ENCODE data around the gene RAB3D.

RAB3D gene

DNA sequence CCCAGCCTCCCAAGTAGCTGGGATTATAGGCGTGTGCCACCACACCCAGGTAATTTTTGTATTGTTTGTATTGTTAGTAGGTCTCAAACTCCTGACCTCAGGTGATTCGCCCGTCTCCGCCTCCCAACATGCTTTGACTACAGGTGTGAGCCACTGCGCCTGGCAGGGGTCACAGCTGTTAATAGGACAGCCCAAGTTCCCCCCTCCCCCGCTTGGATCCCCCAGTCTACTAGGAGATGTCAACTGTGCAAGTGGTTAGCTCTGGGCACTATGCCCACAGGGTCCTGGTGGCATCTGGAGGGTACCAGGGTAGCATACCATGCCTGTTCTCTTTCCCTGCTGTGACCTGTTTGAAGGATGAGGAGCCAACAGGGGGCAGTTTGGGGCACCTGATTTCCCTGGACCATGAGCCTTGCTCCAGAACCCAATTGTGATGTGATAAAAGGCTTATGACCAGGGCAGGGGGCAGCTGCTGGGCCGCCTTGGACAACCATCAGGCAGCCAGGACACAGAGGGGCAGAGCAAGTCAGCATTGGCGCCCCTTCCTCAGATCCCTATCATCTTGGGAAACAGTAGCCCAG is 43.7 kb downstream of the RAB3D start, which contains the start of gene TSPAN16:
TSS of gene TSPAN16 (plus strand) at position 496 of the 581 bp plus-strand sequence. CDS start 138 bp downstream, outside the sequence.
- no peak for DNase-seq (ENCODE audit: low read depth)

DNA sequence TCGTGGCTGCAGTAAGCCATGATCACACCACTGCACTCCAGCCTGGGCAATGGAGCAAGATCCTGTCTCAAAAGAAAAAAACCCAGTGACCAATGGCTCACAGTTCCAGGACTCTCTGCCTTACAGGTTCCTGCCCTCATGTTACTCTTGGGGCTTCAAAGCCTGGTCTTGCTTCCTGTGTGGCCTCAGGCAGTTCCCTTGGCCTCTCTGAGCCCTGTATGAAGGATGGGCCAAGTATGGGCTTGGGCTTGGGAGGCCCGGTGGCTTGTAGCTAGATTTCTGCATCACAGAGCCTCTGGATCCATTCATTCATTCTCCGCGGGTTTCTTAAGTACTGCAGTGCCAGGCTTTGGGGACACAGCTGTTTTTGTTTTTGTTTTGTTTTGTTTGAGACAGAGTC is 44.3 kb downstream of the RAB3D start:
- DNase-seq (ENCODE audit: low read depth): no peak

- peak; percentile 64 for DNase-seq (ENCODE audit: low read depth)
These were observed 45.7 kb downstream of the RAB3D start for GRCh38 chr19:11293433-11294389.

GRCh38 chr19:11291991-11292390 is 47.5 kb downstream of the RAB3D start:
- no peak for DNase-seq (ENCODE audit: low read depth)

DNA sequence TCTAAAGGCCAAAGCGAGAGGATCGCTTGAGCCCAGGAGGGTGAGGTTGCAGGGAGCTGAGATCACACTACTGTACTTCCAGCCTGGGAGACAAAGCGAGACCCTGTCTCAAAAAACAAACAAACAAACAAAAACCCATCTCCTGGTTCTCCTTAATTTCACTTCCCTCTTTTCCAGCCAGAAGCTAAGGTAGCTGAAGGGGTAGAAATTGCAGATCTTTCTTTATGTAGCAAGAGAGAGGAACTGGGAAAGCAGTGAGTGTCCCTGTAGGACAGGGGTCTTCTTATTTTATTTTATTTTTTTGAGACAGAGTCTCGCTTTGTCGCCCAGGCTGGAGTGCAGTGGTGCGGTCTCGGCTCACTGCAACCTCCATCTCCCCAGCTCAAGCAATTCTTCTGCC is 48.0 kb downstream of the RAB3D start:
- DNase-seq (ENCODE audit: low read depth): no peak

DNA sequence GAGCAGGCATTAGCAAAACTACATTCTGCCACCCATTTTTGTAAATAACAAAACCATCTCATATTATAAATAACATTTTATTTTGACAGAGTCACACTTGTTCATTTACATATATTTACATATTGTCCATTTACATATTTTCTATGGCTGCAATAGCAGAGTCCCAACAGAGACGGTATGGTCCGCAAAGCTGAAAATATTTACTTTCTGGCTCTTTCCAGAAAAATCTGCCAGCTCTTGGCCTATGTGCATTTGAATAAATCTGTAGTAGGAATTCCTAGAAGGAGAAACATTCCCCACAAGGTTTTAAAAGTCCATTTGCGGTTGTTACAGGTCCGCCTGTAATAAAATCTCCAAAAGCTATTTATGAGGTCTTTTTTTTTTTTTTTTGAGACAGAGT is 49.2 kb downstream of the RAB3D start:
- no peak for DNase-seq (ENCODE audit: low read depth)

GRCh38 chr19:11288349-11288748 is 51.1 kb downstream of the RAB3D start:
- DNase-seq (ENCODE audit: low read depth): no peak

DNA sequence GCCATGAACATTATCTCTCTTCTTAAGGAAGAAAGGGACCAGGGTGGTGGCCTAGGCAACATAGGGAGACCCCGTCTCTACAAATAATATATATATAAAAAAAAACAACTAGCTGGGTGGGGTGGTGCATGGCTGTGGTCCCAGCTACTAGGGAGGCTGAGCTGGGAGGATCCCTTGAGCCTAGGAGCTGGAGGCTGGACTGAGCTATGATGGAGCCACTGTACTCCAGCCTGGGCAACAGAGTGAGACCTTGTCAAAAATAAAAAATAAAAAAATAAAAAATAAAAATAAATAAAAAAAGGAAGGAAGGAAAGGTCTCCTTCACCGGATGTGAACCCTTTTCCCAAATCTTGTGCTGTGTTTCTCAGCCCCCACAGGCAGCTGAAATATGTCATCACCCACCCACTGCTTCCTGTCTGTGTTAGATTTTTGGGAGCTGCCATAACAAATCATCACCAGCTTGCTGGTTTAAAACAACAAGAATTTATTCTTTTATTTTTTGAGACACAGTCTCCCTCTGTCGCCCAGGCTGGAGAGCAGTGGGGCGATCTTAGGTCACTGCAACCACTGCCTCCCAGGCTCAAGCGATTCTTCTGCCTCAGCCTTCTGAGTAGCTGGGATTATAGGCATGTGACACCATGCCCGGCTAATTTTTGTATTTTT is 53.0 kb downstream of the RAB3D start:
- DNase-seq (ENCODE audit: low read depth): no peak

DNA sequence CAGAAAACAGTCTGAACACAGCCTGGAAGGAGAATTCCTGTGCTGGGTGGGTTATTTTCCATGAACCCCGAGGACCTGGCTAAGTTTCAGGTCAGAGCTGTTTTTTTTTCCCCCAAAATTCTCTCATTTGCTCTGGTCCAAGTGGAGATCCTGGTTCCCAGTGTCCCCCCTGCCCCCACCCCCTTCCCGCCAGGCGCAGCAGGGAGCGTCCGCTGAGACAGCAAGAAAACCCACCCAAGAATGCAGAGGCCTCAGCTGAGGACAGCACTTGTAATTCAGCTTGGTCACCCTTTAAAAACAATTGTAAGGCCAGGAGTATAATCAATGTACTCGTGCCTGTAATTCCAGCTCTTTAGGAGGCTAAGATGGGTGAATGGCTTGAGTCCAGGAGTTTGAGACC is 54.9 kb downstream of the RAB3D start:
- no peak for DNase-seq (ENCODE audit: low read depth)

GRCh38 chr19:11281356-11282049 is 58.0 kb downstream of the RAB3D start:
- DNase-seq (ENCODE audit: low read depth): no peak

DNA sequence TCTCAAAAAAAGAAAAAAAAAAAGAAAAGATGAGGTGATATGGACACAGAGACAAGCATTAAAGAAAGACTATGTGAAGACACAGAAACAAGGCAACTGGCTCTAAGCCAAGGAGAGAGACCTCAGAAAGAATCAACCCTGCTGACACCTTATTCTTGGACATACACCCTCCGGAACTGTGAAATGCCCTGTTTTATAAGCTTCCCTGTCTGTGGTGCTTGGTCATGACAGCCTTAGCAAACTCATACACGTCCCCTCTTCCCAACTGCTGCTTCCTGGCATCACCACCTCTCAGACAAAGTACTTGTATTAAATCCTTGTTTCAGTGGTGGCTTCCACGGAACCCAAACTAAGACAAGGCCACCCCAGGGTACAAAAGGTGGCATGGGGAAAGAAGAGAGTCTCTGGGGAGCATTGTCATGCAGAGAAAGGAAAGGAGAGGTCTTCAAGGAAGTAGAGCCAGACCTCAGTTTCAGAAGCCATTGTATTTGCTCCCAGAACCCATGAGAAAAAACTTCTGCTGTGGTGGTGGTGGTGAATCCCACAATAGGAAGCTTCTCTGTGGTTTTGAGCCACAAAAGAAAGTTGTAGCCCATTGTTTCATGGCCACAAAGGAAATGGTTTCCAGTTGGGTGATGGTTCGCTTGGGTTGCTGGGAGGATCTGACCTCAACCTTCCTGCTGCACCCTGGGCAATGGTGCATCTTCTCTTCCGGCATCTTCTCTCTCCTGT is 59.8 kb downstream of the RAB3D start:
- peak; percentile 12 for DNase-seq (ENCODE audit: low read depth)

- DNase-seq (ENCODE audit: low read depth): no peak
These were observed 60.8 kb downstream of the RAB3D start for GRCh38 chr19:11278670-11279069.

DNA sequence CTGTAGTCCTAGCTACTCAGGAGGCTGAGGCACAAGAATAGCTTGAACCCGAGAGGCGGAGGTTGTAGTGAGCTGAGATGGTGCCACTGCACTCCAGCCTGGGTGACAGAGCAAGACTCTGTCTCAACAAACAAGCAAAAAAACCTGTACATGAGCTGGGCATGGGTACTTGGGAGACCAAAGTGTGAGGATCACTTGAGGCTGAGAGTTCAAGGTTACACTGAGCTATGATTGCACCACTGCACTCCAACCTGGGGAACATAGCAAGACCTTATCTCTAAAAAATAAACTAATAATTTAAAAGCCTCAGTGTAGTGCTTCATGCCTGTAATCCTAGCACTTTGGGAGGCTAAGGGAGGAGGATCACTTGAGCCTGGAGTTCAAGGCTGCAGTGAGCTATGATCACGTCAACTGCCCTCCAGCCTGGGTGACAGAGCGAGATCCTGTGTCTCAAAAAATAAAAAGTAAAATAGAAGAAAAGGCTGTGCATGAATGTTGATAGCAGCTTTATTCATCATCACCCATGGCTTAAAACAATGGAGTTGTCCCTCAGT is 64.8 kb downstream of the RAB3D start:
- DNase-seq (ENCODE audit: low read depth): no peak

GRCh38 chr19:11273989-11274388 is 65.5 kb downstream of the RAB3D start:
- DNase-seq (ENCODE audit: low read depth): no peak

- no peak for DNase-seq (ENCODE audit: low read depth)
These were observed 66.2 kb downstream of the RAB3D start for GRCh38 chr19:11273296-11273695.
